ENCODE data around the gene BCL7A. TPM values are rescaled to one million over a fixed set of nuclear protein-coding genes. Genes with fewer than 3 reads are reported as not detected.

BCL7A gene
- total and polyA plus RNA-seq, 2 experiments from 2014 or later, result 9.6 to 14.9 TPM

DNA sequence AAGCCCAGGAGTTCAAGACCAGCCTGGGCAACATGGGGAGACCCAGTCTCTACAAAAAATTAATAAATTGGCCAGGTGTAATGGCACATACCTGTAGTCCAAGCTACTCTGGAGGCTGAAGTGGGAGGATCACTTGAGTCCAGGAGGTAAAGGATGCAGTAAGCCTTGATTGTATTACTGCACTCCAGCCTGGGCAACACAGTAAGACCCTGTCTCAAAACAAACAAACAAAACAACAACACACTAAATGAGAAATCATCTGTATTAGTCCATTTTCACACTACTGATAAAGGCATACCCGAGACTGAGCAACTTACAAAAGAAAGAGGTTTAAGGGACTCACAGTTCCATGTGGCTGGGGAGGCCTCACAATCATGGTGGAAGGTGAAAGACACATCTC is 52.1 kb downstream of the BCL7A start:
- no peak for TF ChIP-seq EZH2phosphoT487 (IDR thresholded peaks at IDR 0.05; ENCODE audit: low read depth, severe bottlenecking, unreplicated experiment)
- TF ChIP-seq CTCF (IDR thresholded peaks at IDR 0.05; ENCODE audit: poor library complexity), result no peak
- TF ChIP-seq EZH2 (IDR thresholded peaks at IDR 0.05; ENCODE audit: borderline replicate concordance), result no peak
- H3K9me3 ChIP-seq (ENCODE audit: low read depth), result no peaks in the 10 kb centered on the region
- no peak overlapping the region for H3K27ac ChIP-seq
- no peaks in the 10 kb centered on the region for H3K79me2 ChIP-seq
- H2AFZ ChIP-seq, result no peak overlapping the region
- no peak for DNase-seq (ENCODE audit: low spot score)
- no peaks in the 10 kb centered on the region for H3K27me3 ChIP-seq
- peaks cover 12% of the 10 kb centered on the region for H3K4me1 ChIP-seq (ENCODE audit: insufficient read depth)
- no peaks in the 10 kb centered on the region for H4K20me1 ChIP-seq (ENCODE audit: insufficient read depth, poor library complexity, severe bottlenecking)
- no peaks in the 10 kb centered on the region for H3K36me3 ChIP-seq (replicated peaks; ENCODE audit: insufficient read depth, low read depth)
- no peak overlapping the region for H3K4me3 ChIP-seq
- H3K9me2 ChIP-seq (replicated peaks; ENCODE audit: insufficient read depth), result no peaks in the 10 kb centered on the region
- H3K4me2 ChIP-seq, result no peak overlapping the region
- 89% methylated on average over 1 of the region's 1 CpG for whole genome bisulfite sequencing (ENCODE audit: low lambda C conversion rate, missing lambda C conversion rate)

DNA sequence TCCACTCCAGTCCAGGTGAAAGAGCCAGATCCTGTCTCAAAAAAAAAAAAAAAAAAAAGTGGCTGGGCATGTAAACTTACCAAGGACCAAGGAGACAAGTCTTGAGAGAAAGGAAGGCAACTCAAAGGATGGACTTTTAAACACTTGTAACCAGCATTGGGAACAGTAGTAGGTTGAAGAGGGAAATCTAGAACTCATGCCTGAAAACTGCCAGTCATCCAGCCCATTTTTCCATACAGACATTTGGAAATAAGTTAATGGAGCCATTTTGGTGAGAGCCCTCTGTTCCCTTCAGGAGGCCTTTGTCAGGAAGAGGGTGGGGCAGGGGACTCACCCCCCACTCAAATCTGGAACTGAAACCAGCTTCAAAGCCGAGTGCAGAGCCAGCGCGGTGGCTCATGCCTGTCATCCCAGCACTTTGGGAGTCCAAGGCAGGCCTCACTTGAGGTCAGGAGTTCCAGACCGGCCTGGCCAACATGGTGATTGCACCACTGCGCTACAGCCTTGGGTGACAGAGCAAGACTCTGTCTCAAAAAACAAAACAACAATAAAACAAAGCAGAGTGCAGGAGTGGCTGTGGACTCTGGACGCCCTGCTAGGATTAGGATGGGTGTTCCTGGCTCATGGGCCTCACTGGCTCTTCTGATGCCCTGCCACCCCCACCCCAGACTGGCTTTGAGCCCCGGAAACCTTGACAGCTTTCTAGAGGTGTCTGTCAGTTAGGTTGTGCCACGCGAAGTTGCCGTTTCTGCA is 55.2 kb downstream of the BCL7A start:
- H3K27me3 ChIP-seq, result no peaks in the 10 kb centered on the region
- no peak overlapping the region for H3K4me2 ChIP-seq
- H3K9me3 ChIP-seq (ENCODE audit: low read depth), result no peaks in the 10 kb centered on the region
- peaks cover 29% of the 10 kb centered on the region for H3K79me2 ChIP-seq
- H3K36me3 ChIP-seq (replicated peaks; ENCODE audit: insufficient read depth, low read depth), result no peaks in the 10 kb centered on the region
- no peak for TF ChIP-seq EZH2phosphoT487 (IDR thresholded peaks at IDR 0.05; ENCODE audit: low read depth, severe bottlenecking, unreplicated experiment)
- no peak for TF ChIP-seq EZH2 (IDR thresholded peaks at IDR 0.05; ENCODE audit: borderline replicate concordance)
- no peak for TF ChIP-seq CTCF (IDR thresholded peaks at IDR 0.05; ENCODE audit: poor library complexity)
- H4K20me1 ChIP-seq (ENCODE audit: insufficient read depth, poor library complexity, severe bottlenecking), result peaks cover 6% of the 10 kb centered on the region
- DNase-seq (ENCODE audit: low spot score), result no peak
- no peaks in the 10 kb centered on the region for H3K9me2 ChIP-seq (replicated peaks; ENCODE audit: insufficient read depth)
- no peak overlapping the region for H3K27ac ChIP-seq
- peaks cover 33% of the 10 kb centered on the region for H3K4me1 ChIP-seq (ENCODE audit: insufficient read depth)
- H3K4me3 ChIP-seq, result no peak overlapping the region
- no peak overlapping the region for H2AFZ ChIP-seq
- WGBS (ENCODE audit: low lambda C conversion rate, missing lambda C conversion rate), result 95% methylated on average over 10 of the region's 10 CpGs

DNA sequence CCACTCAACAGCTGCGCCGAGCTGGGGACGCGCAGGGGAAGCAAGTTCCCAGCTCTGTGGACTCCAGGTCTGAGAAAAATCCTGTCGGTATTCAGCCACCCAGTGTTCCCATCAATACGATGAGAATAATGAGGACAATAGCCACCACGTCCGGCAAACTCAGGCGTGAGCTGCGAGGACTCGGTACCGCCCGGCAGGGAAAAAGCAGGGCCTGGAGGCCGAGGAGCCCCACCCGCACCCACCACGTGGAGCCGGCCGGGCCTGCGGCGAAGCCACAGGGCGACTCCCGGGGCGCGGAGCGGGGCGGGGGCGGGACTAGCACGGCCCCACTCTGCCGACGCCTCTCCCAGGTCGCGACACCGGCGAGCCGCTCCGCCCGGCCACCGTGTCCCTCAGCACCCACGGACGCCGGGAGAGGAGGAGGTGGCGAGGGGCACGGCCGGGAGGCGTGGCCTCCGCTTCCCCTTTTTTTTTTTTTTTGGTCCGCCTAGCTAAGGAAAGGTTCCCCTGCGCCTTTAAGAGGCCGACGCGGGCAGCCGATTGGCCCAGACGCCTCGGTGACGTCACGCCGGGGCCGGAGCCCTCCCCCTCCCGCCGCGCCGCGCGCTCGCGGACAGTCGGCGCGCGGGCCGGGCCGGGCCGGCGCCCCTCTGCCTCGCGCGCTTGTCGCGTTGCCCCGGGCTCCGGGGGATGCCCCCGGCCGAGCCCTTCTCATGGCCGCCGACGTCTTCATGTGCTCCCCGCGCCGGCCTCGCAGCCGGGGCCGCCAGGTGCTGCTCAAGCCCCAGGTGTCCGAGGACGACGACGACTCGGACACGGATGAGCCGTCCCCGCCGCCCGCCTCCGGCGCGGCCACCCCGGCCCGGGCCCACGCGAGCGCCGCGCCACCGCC is 56.7 kb downstream of the BCL7A start, which contains the start of gene MLXIP:
TSS of gene MLXIP (plus strand) at position 616 of the 892 bp plus-strand sequence. CDS start at position 714, 98 bp downstream.
- peaks cover 17% of the 10 kb centered on the region for H4K20me1 ChIP-seq (ENCODE audit: insufficient read depth, poor library complexity, severe bottlenecking)
- peak within 1 kb of the TSS; percentile 90 for H2AFZ ChIP-seq
- H3K27ac ChIP-seq, result peak within 1 kb of the TSS; percentile 91
- H3K79me2 ChIP-seq, result peaks cover 44% of the 10 kb centered on the region
- DNase-seq (ENCODE audit: low spot score), result peak; percentile 98
- H3K36me3 ChIP-seq (replicated peaks; ENCODE audit: insufficient read depth, low read depth), result no peaks in the 10 kb centered on the region
- WGBS (ENCODE audit: low lambda C conversion rate, missing lambda C conversion rate), result 2% methylated on average over 66 of the region's 113 CpGs
- peak within 1 kb of the TSS; percentile 97 for H3K4me2 ChIP-seq
- peaks cover 41% of the 10 kb centered on the region for H3K4me1 ChIP-seq (ENCODE audit: insufficient read depth)
- no peaks in the 10 kb centered on the region for H3K9me2 ChIP-seq (replicated peaks; ENCODE audit: insufficient read depth)
- H3K9me3 ChIP-seq (ENCODE audit: low read depth), result no peaks in the 10 kb centered on the region
- no peak for TF ChIP-seq EZH2 (IDR thresholded peaks at IDR 0.05; ENCODE audit: borderline replicate concordance)
- TF ChIP-seq EZH2phosphoT487 (IDR thresholded peaks at IDR 0.05; ENCODE audit: low read depth, severe bottlenecking, unreplicated experiment), result no peak
- no peak for TF ChIP-seq CTCF (IDR thresholded peaks at IDR 0.05; ENCODE audit: poor library complexity)
- H3K27me3 ChIP-seq, result no peaks in the 10 kb centered on the region
- H3K4me3 ChIP-seq, result peak within 1 kb of the TSS; percentile 86

Data from hepatocyte (in vitro differentiated cells).